ENCODE data around the gene IL1RN. TPM values are rescaled to one million over a fixed set of nuclear protein-coding genes. Genes with fewer than 3 reads are reported as not detected.

IL1RN gene
- total and polyA plus RNA-seq, 10 of the 15 experiments (the other 5 are each of a cell fraction or from before 2014, with no cell fraction given), result 0.04 TPM; not detected in 7

DNA sequence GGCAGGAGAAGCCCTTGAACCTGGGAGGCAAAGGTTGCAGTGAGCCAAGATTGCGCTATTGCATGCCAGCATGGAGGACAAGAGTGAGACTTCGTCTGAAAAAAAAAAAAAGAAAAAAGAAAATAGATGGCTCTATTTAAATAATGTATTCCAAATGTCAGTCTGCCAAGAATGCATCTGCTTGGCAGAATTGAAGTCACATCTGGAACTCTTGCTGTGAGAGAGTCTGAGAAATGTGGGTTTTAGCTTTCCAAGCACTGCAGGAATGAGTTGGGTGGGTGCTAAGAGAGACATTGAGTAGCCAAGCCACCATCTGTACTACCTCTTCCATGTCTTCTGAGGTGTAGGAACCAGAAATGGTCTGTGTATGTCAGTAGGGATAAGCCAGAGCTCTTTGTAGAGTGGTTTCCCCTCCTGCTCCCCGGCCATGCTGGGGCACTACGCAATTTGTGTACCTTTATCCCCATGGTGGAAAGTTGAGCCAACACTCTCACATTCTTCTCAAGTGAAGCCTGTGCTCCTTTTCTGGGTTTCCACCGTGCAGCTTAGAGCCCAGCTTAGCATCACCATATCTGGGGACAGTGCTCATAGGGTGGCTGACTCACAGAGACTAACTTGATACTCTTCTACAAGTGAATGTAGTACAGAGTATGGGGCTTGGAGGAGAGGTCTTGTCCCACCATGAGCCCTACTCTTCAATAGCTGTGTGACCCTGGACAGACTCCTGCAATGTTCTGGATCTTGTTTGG lies 34.4 kb upstream of the IL1RN start:
- ChIA-PET SMC1A (ENCODE audit: uncharacterized antibody, unreplicated experiment) (interaction anchor here (1.0 kb wide), 1 partner anchor 13 kb away, joined by 4 read pairs; no protein-coding TSS in a partner anchor), POLR2A (no interaction called here), CTCF (interaction anchor here (0.7 to 1.4 kb wide), 2 partner anchors 10 to 156 kb away, joined by 3 to 6 read pairs; no protein-coding TSS in a partner anchor), RAD21 (ENCODE audit: unreplicated experiment) (no interaction called here)
- intact Hi-C loops (cut with micrococcal nuclease; ENCODE audit: unreplicated experiment), result no loop called here
- Histone ChIP-seq H3K4me3 (no peak overlapping the region), H3K4me1 (ENCODE audit: control insufficient read depth, insufficient read depth, low read length) (no peaks in the 10 kb centered on the region), H3K36me3 (ENCODE audit: control insufficient read depth in 2 of 2, insufficient read depth in 2 of 2, low read length in 1 of 2) (no peaks in the 10 kb centered on the region), H3K27me3 (replicated peaks in 1 of 2; ENCODE audit: control insufficient read depth in 2 of 2, insufficient read depth in 2 of 2, low read length in 1 of 2) (no peaks in the 10 kb centered on the region; a peak in 1 of 4 replicates), H3K9ac (ENCODE audit: control insufficient read depth, insufficient read depth, low read length) (no peak overlapping the region), H3K27ac (ENCODE audit: control insufficient read depth, insufficient read depth) (no peak overlapping the region), H3K9me3 (replicated peaks; ENCODE audit: control insufficient read depth, insufficient read depth, low read length) (no peaks in the 10 kb centered on the region; the same call in 2 of the 3 replicates), H3K79me2 (ENCODE audit: control insufficient read depth, insufficient read depth, low read length) (no peaks in the 10 kb centered on the region), H3K4me2 (ENCODE audit: control insufficient read depth, insufficient read depth) (no peak overlapping the region), H2AFZ (ENCODE audit: control insufficient read depth, low read depth, low read length) (no peak overlapping the region), H4K20me1 (ENCODE audit: control insufficient read depth, insufficient read depth) (no peaks in the 10 kb centered on the region)
- in situ Hi-C loops (cut with MboI), result no loop called here
- FAIRE-seq (no peak), ATAC-seq (no peak), DNase-seq (ENCODE audit: low read depth, low spot score) (no peak)
- no TSS peak for BruUV-seq (replicated peaks)
- WGBS (ENCODE audit: insufficient coverage, insufficient replicate concordance, low lambda C conversion rate, missing lambda C conversion rate), result 38% methylated on average over 4 of the region's 5 CpGs
- TF ChIP-seq, protein P1, sequence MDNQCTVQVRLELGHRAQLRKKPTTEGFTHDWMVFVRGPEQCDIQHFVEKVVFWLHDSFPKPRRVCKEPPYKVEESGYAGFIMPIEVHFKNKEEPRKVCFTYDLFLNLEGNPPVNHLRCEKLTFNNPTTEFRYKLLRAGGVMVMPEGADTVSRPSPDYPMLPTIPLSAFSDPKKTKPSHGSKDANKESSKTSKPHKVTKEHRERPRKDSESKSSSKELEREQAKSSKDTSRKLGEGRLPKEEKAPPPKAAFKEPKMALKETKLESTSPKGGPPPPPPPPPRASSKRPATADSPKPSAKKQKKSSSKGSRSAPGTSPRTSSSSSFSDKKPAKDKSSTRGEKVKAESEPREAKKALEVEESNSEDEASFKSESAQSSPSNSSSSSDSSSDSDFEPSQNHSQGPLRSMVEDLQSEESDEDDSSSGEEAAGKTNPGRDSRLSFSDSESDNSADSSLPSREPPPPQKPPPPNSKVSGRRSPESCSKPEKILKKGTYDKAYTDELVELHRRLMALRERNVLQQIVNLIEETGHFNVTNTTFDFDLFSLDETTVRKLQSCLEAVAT (IDR thresholded peaks at IDR 0.05), result no peak
- TF ChIP-seq, protein P2, sequence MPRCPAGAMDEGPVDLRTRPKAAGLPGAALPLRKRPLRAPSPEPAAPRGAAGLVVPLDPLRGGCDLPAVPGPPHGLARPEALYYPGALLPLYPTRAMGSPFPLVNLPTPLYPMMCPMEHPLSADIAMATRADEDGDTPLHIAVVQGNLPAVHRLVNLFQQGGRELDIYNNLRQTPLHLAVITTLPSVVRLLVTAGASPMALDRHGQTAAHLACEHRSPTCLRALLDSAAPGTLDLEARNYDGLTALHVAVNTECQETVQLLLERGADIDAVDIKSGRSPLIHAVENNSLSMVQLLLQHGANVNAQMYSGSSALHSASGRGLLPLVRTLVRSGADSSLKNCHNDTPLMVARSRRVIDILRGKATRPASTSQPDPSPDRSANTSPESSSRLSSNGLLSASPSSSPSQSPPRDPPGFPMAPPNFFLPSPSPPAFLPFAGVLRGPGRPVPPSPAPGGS (IDR thresholded peaks at IDR 0.05; ENCODE audit: borderline replicate concordance, insufficient read depth, low read depth, low read length, poor library complexity, severe bottlenecking), result no peak
- TF ChIP-seq CBX5 (IDR thresholded peaks at IDR 0.05; ENCODE audit: low read depth) (no peak), MXI1 (IDR thresholded peaks at IDR 0.05; ENCODE audit: low read depth, low read length) (no peak), SIN3A (IDR thresholded peaks at IDR 0.05; ENCODE audit: low read depth, low read length) (no peak), NRF1 (conservative IDR thresholded peaks at IDR 0.05; ENCODE audit: low read depth, low read length) (no peak), SRF (IDR thresholded peaks at IDR 0.05; ENCODE audit: low read depth in 2 of 2, low read length in 2 of 2) (no peak), SP1 (IDR thresholded peaks at IDR 0.05; ENCODE audit: low read depth, low read length) (no peak), MYB (IDR thresholded peaks at IDR 0.05; ENCODE audit: borderline replicate concordance, low read depth, low read length) (no peak)
- TF ChIP-seq, protein P3, sequence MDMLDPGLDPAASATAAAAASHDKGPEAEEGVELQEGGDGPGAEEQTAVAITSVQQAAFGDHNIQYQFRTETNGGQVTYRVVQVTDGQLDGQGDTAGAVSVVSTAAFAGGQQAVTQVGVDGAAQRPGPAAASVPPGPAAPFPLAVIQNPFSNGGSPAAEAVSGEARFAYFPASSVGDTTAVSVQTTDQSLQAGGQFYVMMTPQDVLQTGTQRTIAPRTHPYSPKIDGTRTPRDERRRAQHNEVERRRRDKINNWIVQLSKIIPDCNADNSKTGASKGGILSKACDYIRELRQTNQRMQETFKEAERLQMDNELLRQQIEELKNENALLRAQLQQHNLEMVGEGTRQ (IDR thresholded peaks at IDR 0.05; ENCODE audit: borderline replicate concordance, low read depth, low read length), result no peak
- TF ChIP-seq, protein P4, sequence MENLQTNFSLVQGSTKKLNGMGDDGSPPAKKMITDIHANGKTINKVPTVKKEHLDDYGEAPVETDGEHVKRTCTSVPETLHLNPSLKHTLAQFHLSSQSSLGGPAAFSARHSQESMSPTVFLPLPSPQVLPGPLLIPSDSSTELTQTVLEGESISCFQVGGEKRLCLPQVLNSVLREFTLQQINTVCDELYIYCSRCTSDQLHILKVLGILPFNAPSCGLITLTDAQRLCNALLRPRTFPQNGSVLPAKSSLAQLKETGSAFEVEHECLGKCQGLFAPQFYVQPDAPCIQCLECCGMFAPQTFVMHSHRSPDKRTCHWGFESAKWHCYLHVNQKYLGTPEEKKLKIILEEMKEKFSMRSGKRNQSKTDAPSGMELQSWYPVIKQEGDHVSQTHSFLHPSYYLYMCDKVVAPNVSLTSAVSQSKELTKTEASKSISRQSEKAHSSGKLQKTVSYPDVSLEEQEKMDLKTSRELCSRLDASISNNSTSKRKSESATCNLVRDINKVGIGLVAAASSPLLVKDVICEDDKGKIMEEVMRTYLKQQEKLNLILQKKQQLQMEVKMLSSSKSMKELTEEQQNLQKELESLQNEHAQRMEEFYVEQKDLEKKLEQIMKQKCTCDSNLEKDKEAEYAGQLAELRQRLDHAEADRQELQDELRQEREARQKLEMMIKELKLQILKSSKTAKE (IDR thresholded peaks at IDR 0.05; ENCODE audit: low read depth, poor library complexity, severe bottlenecking), result no peak
- TF ChIP-seq, protein P5, sequence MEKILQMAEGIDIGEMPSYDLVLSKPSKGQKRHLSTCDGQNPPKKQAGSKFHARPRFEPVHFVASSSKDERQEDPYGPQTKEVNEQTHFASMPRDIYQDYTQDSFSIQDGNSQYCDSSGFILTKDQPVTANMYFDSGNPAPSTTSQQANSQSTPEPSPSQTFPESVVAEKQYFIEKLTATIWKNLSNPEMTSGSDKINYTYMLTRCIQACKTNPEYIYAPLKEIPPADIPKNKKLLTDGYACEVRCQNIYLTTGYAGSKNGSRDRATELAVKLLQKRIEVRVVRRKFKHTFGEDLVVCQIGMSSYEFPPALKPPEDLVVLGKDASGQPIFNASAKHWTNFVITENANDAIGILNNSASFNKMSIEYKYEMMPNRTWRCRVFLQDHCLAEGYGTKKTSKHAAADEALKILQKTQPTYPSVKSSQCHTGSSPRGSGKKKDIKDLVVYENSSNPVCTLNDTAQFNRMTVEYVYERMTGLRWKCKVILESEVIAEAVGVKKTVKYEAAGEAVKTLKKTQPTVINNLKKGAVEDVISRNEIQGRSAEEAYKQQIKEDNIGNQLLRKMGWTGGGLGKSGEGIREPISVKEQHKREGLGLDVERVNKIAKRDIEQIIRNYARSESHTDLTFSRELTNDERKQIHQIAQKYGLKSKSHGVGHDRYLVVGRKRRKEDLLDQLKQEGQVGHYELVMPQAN (conservative IDR thresholded peaks at IDR 0.05), result no peak
- TF ChIP-seq, protein P6, sequence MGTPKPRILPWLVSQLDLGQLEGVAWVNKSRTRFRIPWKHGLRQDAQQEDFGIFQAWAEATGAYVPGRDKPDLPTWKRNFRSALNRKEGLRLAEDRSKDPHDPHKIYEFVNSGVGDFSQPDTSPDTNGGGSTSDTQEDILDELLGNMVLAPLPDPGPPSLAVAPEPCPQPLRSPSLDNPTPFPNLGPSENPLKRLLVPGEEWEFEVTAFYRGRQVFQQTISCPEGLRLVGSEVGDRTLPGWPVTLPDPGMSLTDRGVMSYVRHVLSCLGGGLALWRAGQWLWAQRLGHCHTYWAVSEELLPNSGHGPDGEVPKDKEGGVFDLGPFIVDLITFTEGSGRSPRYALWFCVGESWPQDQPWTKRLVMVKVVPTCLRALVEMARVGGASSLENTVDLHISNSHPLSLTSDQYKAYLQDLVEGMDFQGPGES (IDR thresholded peaks at IDR 0.05), result no peak

Data from GM12878 (cell line).